HEK293 (cell line): ENCODE results near the gene TMEM158.

Experiments used
- CTCF ChIA-PET: fragments of 350-600 bp; formaldehyde crosslinking; extraction: SDS; loops from one replicate; lab custom pipeline; 2021; ENCODE audit warnings: antibody characterized with exemption; lab: Yijun Ruan, JAX
- POLR2A ChIA-PET: fragments of 300-600 bp; formaldehyde crosslinking; extraction: SDS; loops from one replicate; lab custom pipeline; 2020; ENCODE audit warnings: antibody characterized with exemption, inconsistent platforms; lab: Yijun Ruan, JAX
- H3K27ac ChIP-seq: fragments of 200-500 bp; sonication (Bioruptor generic); 2 replicates; pipeline ENCODE4 v1.5.1; 2014; ENCODE audit warnings: low read depth, low read length, control low read depth, inconsistent platforms; ENCODE audit errors: extremely low read depth
- H3K36me3 ChIP-seq, 2 experiments: fragments of 200-500 bp in 1 of 2; sonication (Bioruptor generic) in 1 of 2; 1 replicate in 1 of 2; 2 replicates in 1 of 2; pipeline ENCODE4 v1.5.1; 2014 to 2017; ENCODE audit warnings: inconsistent platforms in 2 of 2, low read length in 2 of 2; ENCODE audit not compliant: control insufficient read depth in 2 of 2, insufficient read depth in 1 of 2
- H3K4me1 ChIP-seq: fragments of 200-500 bp; sonication (Bioruptor generic); 2 replicates; pipeline ENCODE4 v1.5.1; 2014; ENCODE audit warnings: mild to moderate bottlenecking, low read length, inconsistent platforms; ENCODE audit not compliant: control insufficient read depth, insufficient read depth
- H3K4me3 ChIP-seq: 2 replicates; pipeline ENCODE4 v1.5.1; 2011; ENCODE audit warnings: low read depth, mild to moderate bottlenecking, control low read depth, low read length, moderate library complexity
- H3K9me3 ChIP-seq: fragments of 200-500 bp; sonication (Bioruptor generic); 2 replicates; pipeline ENCODE4 v1.5.1; 2014; ENCODE audit warnings: low read depth, low read length, inconsistent platforms; ENCODE audit not compliant: control insufficient read depth, insufficient read depth
- EGR2 ChIP-seq: fragments of 450-650 bp; formaldehyde crosslinking; IDR thresholded peaks from 2 replicates; pipeline ENCODE4 v1.5.1; 2016; ENCODE audit warnings: low read depth, missing biosample characterization, missing genetic modification characterization
- GLI2 ChIP-seq: fragments of 450-650 bp; formaldehyde crosslinking; IDR thresholded peaks from 2 replicates; pipeline ENCODE4; 2017; ENCODE audit warnings: missing biosample characterization, missing genetic modification characterization, low read depth, borderline replicate concordance
- GLI4 ChIP-seq: fragments of 450-650 bp; formaldehyde crosslinking; IDR thresholded peaks from 2 replicates; pipeline ENCODE4 v1.5.1; 2016; ENCODE audit warnings: missing biosample characterization, missing genetic modification characterization
- MZF1 ChIP-seq: fragments of 450-650 bp; formaldehyde crosslinking; IDR thresholded peaks from 2 replicates; pipeline ENCODE4 v1.5.1; 2017; ENCODE audit warnings: missing biosample characterization, missing genetic modification characterization, borderline replicate concordance
- PATZ1 ChIP-seq: fragments of 450-650 bp; formaldehyde crosslinking; IDR thresholded peaks from 2 replicates; pipeline ENCODE4 v1.5.1; 2016; ENCODE audit warnings: missing biosample characterization, missing genetic modification characterization
- SCRT1 ChIP-seq: fragments of 450-650 bp; formaldehyde crosslinking; IDR thresholded peaks from 2 replicates; pipeline ENCODE4 v1.5.1; 2016; ENCODE audit warnings: missing biosample characterization, missing genetic modification characterization, borderline replicate concordance
- SCRT2 ChIP-seq: fragments of 450-650 bp; formaldehyde crosslinking; IDR thresholded peaks from 2 replicates; pipeline ENCODE4 v1.5.1; 2016; ENCODE audit warnings: missing biosample characterization, missing genetic modification characterization
- TRIM28 ChIP-seq: IDR thresholded peaks from 2 replicates; pipeline ENCODE4 v1.6.1; 2011; ENCODE audit warnings: low read length, control low read depth, borderline replicate concordance
- WT1 ChIP-seq: fragments of 450-650 bp; formaldehyde crosslinking; IDR thresholded peaks from 2 replicates; pipeline ENCODE4 v1.5.1; 2016; ENCODE audit warnings: missing biosample characterization, missing genetic modification characterization
- ZBTB17 ChIP-seq: fragments of 450-650 bp; formaldehyde crosslinking; IDR thresholded peaks from 2 replicates; pipeline ENCODE4 v1.5.1; 2016; ENCODE audit warnings: missing biosample characterization, missing genetic modification characterization
- ZBTB20 ChIP-seq: fragments of 450-650 bp; formaldehyde crosslinking; IDR thresholded peaks from 2 replicates; pipeline ENCODE4 v1.5.1; 2016; ENCODE audit warnings: missing biosample characterization, missing genetic modification characterization
- ZBTB49 ChIP-seq: fragments of 450-650 bp; formaldehyde crosslinking; IDR thresholded peaks from 2 replicates; pipeline ENCODE4 v1.5.1; 2016; ENCODE audit warnings: missing biosample characterization, missing genetic modification characterization, low read depth
- ZFHX2 ChIP-seq: fragments of 450-650 bp; formaldehyde crosslinking; conservative IDR thresholded peaks from 2 replicates; pipeline ENCODE4 v1.5.1; 2016; ENCODE audit warnings: missing biosample characterization, missing genetic modification characterization
- ZIC2 ChIP-seq: fragments of 450-650 bp; formaldehyde crosslinking; IDR thresholded peaks from 2 replicates; pipeline ENCODE4 v1.5.1; 2016; ENCODE audit warnings: missing biosample characterization, missing genetic modification characterization
- ZNF121 ChIP-seq: fragments of 450-650 bp; formaldehyde crosslinking; IDR thresholded peaks from 2 replicates; pipeline ENCODE4 v1.5.1; 2016; ENCODE audit warnings: missing biosample characterization, missing genetic modification characterization
- ZNF157 ChIP-seq: fragments of 450-650 bp; formaldehyde crosslinking; IDR thresholded peaks from 2 replicates; pipeline ENCODE4 v1.5.1; 2016; ENCODE audit warnings: missing biosample characterization, missing genetic modification characterization
- ZNF16 ChIP-seq: fragments of 450-650 bp; formaldehyde crosslinking; IDR thresholded peaks from 2 replicates; pipeline ENCODE4 v1.5.1; 2016; ENCODE audit warnings: low read depth, missing biosample characterization, missing genetic modification characterization
- ZNF221 ChIP-seq: fragments of 450-650 bp; formaldehyde crosslinking; IDR thresholded peaks from 2 replicates; pipeline ENCODE4 v1.5.1; 2017; ENCODE audit warnings: missing biosample characterization, missing genetic modification characterization, borderline replicate concordance
- ZNF324 ChIP-seq: fragments of 450-650 bp; formaldehyde crosslinking; IDR thresholded peaks from 2 replicates; pipeline ENCODE4 v1.5.1; 2016; ENCODE audit warnings: missing biosample characterization, missing genetic modification characterization
- ZNF335 ChIP-seq: fragments of 450-650 bp; formaldehyde crosslinking; conservative IDR thresholded peaks from 2 replicates; pipeline ENCODE4 v1.5.1; 2016; ENCODE audit warnings: missing biosample characterization, missing genetic modification characterization
- ZNF600 ChIP-seq: fragments of 450-650 bp; formaldehyde crosslinking; IDR thresholded peaks from 2 replicates; pipeline ENCODE4 v1.5.1; 2016; ENCODE audit warnings: missing biosample characterization, missing genetic modification characterization
- ZNF645 ChIP-seq: fragments of 450-650 bp; formaldehyde crosslinking; IDR thresholded peaks from 2 replicates; pipeline ENCODE4; 2016; ENCODE audit warnings: missing biosample characterization, missing genetic modification characterization
- ZNF670 ChIP-seq: fragments of 450-650 bp; formaldehyde crosslinking; IDR thresholded peaks from 2 replicates; pipeline ENCODE4 v1.5.1; 2016; ENCODE audit warnings: missing biosample characterization, missing genetic modification characterization, low read depth
- ZNF677 ChIP-seq: fragments of 450-650 bp; IDR thresholded peaks from 2 replicates; pipeline ENCODE4 v1.5.0; 2018; ENCODE audit warnings: missing biosample characterization, mild to moderate bottlenecking, missing genetic modification characterization, moderate library complexity
- ZNF76 ChIP-seq: fragments of 450-650 bp; formaldehyde crosslinking; IDR thresholded peaks from 2 replicates; pipeline ENCODE4; 2016; ENCODE audit warnings: low read depth, missing biosample characterization, missing genetic modification characterization, borderline replicate concordance
- ZNF776 ChIP-seq: fragments of 450-650 bp; formaldehyde crosslinking; IDR thresholded peaks from 2 replicates; pipeline ENCODE4 v1.5.0; 2017; ENCODE audit warnings: missing biosample characterization, missing genetic modification characterization, borderline replicate concordance
- ZNF791 ChIP-seq: fragments of 450-650 bp; formaldehyde crosslinking; IDR thresholded peaks from 2 replicates; pipeline ENCODE4 v1.5.1; 2016; ENCODE audit warnings: missing biosample characterization, missing genetic modification characterization
- ZNF830 ChIP-seq: fragments of 450-650 bp; IDR thresholded peaks from 2 replicates; pipeline ENCODE4 v1.5.0; 2018; ENCODE audit warnings: missing biosample characterization, missing genetic modification characterization, low read depth, mild to moderate bottlenecking, moderate library complexity
- ZSCAN30 ChIP-seq: fragments of 450-650 bp; IDR thresholded peaks from 2 replicates; pipeline ENCODE4 v1.5.1; 2018; ENCODE audit warnings: missing biosample characterization, mild to moderate bottlenecking, missing genetic modification characterization, moderate library complexity

TMEM158 gene

GRCh38 chr3:45185052-45185451, 41.0 kb downstream of the TMEM158 start (continued):
- no peak for TF ChIP-seq ZNF600 (tag by site-specific recombination)

- no peaks in the 10 kb centered on the region for H3K36me3 ChIP-seq
- no peaks in the 10 kb centered on the region for H3K9me3 ChIP-seq
- POLR2A ChIA-PET = no interaction called here
- TF ChIP-seq ZNF157 (no peak), ZNF121 (tag by site-specific recombination) (no peak), ZNF16 (no peak), ZNF221 (tag by site-specific recombination) (no peak), SCRT2 (no peak), ZNF776 (no peak), ZNF791 (tag by site-specific recombination) (no peak), ZNF830 (no peak), MZF1 (tag by site-specific recombination) (no peak), ZBTB49 (tag by site-specific recombination) (no peak), ZNF76 (no peak), SCRT1 (tag by site-specific recombination) (no peak), ZNF645 (tag by site-specific recombination) (no peak), GLI4 (tag by site-specific recombination) (no peak)
- TF ChIP-seq, all 188 proteins: peak for 0
- Histone ChIP-seq H3K4me3 (no peak overlapping the region), H3K4me1 (no peaks in the 10 kb centered on the region), H3K27ac (no peak overlapping the region)
- CTCF ChIA-PET = no interaction called here
Measured at GRCh38 chr3:45183872-45184262, 42.2 kb downstream of the TMEM158 start.

- no peaks in the 10 kb centered on the region for H3K36me3 ChIP-seq
- no peak overlapping the region for H3K27ac ChIP-seq
- ChIA-PET CTCF (interaction anchor here (0.6 kb wide), 1 partner anchor 24 kb away, joined by 3 read pairs; no protein-coding TSS in a partner anchor), POLR2A (no interaction called here)
- H3K4me3 ChIP-seq = no peak overlapping the region
- no peaks in the 10 kb centered on the region for H3K4me1 ChIP-seq
- no peaks in the 10 kb centered on the region for H3K9me3 ChIP-seq
- TF ChIP-seq TRIM28 (peak; percentile 50; the same call in 1 of the 2 replicates), ZFHX2 (tag by site-specific recombination) (peak; percentile 59), EGR2 (peak; percentile 73; the same call in 1 of the 2 replicates), ZSCAN30 (tag by site-specific recombination) (peak; percentile 48; the same call in 1 of the 2 replicates), ZNF335 (tag by site-specific recombination) (peak; percentile 85), ZIC2 (tag by site-specific recombination) (no peak), ZNF776 (no peak), GLI2 (tag by site-specific recombination) (no peak), PATZ1 (tag by site-specific recombination) (0 out of 2 replicates have a peak, but pooled peaks have one; percentile 20), ZBTB17 (tag by site-specific recombination) (peak; percentile 61; the same call in 1 of the 2 replicates), ZBTB20 (tag by site-specific recombination) (peak; percentile 48), ZNF670 (tag by site-specific recombination) (no peak), ZNF677 (tag by site-specific recombination) (no peak), WT1 (tag by site-specific recombination) (no peak), ZNF324 (peak; percentile 33; the same call in 1 of the 2 replicates), ZNF600 (tag by site-specific recombination) (peak; percentile 19; the same call in 1 of the 2 replicates)
Measured at GRCh38 chr3:45182915-45183871, 42.9 kb downstream of the TMEM158 start.
